Measurements from ENCODE around the gene MSX2.

MSX2 gene

DNA sequence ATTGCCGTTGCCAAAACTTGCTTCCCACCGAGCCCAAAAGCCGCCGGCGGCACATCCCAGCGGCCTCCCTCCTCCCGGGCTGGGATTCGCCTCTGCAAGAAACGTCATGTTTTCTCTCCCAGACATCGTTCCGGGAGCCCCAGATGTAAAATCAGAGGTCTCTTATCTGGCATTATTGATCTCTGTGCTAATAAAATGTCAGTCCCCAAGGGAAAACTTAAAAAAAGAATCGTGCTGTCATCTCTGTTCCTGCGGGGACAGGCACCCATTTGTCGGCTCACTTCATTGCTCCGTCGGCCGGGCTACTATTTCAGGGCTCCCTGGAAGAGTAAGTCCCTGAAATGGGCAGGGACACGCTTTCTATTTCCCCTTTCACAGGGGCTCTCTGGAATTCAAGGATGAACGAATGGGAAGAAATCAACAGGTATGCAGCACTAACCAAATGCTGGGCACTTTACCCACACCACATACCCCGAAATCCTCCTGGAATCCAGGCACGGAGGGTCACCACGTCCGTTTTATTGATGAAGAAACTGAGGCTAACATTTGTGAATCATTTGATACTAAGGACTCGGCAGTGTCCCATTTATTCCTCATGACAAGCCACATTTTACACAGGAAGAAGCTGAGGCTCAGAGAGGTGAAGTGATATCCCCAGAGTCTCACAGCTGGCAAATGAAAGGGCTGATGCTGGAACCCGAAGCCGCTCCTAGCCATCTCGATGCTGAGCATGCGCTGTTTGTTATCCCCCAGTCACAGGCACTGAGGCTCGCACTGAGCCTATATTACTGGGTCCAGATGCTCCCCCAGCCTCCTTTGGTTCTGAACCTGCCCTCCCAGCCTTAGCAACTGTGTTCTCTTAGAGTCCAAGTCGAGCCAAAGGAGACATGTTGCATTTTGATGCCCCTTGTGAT lies 35.7 kb upstream of the MSX2 start:
- no peak for DNase-seq (ENCODE audit: low spot score)
- Histone ChIP-seq H3K4me3 (no peak overlapping the region), H3K27ac (no peak overlapping the region)
- TF ChIP-seq CTCF (IDR thresholded peaks at IDR 0.05) = no peak

GRCh38 chr5:174690271-174690670 lies 34.1 kb upstream of the MSX2 start:
- DNase-seq (ENCODE audit: low spot score) = no peak
- Histone ChIP-seq H3K4me3 (no peak overlapping the region), H3K27ac (no peak overlapping the region)
- no peak for TF ChIP-seq CTCF (IDR thresholded peaks at IDR 0.05)

DNA sequence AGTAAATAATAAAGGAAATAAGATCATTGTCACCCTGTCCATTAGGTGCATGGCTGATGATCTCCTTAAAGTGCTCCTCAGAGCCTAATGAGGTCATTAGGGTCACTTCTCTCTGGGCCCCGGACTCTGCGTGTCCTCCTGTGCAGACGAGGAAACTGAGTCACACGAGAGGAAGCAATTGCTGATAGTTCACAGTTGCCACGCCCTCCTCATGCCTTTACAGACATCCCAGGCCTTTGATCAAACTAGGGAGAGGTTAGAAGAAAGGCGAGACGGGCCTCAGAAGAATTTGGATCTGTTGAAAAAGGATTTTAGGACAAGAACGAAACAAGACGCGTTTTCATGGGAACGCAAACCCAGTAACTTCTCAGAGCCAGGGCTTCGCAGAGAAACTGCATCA lies 32.0 kb upstream of the MSX2 start:
- Histone ChIP-seq H3K27ac (no peak overlapping the region), H3K4me3 (no peak overlapping the region)
- no peak for DNase-seq (ENCODE audit: low spot score)
- no peak for TF ChIP-seq CTCF (IDR thresholded peaks at IDR 0.05)

DNA sequence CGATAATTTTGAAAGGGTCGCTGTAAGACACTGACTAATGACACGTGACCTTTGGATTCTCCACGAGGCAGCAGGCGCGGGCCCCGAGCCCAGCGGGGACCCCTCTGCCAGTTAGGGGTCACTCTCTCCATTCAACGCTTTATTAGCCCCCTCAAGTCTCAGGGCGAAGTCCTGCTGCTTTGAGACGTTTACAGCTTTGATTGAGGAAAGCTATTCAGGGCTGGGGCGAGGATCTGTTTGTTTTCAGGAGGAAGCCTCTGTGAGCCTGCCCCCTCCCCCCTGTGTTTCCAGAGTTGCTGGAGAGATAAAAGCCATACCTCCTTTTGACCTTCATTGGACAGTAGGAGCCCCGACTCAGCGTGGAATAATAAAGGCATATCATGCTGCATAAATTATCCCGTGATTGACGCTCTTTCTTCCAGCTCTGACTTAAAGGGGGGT lies 31.4 kb upstream of the MSX2 start:
- Histone ChIP-seq H3K4me3 (peak overlapping the region; percentile 17), H3K27ac (no peak overlapping the region)
- no peak for TF ChIP-seq CTCF (IDR thresholded peaks at IDR 0.05)
- DNase-seq (ENCODE audit: low spot score) = no peak

- Histone ChIP-seq H3K27ac (no peak overlapping the region), H3K4me3 (no peak overlapping the region)
- no peak for TF ChIP-seq CTCF (IDR thresholded peaks at IDR 0.05)
- DNase-seq (ENCODE audit: low spot score) = no peak
These were observed 30.5 kb upstream of the MSX2 start for GRCh38 chr5:174693697-174694385.

DNA sequence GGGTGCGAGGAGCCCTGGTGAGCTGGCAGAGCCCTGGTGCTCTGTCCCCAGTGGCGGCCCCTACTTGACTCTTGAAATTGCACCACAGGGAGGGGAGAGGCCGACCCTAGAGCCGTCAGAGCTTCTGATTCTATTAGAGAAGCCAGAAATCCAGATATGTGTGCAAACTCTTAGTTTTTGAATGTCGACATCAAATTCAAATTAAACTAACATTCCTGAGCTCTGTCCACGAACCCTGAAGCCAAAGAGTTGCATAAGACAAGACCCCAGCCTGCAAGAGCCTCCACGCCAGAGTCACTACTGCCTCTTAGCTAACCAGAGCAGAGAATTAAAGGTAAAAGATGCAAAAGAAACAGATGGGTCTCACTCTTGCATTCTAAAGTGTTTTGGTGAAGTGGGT lies 29.8 kb upstream of the MSX2 start:
- Histone ChIP-seq H3K27ac (no peak overlapping the region), H3K4me3 (no peak overlapping the region)
- no peak for DNase-seq (ENCODE audit: low spot score)
- no peak for TF ChIP-seq CTCF (IDR thresholded peaks at IDR 0.05)

All from coronary artery (tissue), 2 donors.